ENCODE results near the gene PRKCH.

DNA sequence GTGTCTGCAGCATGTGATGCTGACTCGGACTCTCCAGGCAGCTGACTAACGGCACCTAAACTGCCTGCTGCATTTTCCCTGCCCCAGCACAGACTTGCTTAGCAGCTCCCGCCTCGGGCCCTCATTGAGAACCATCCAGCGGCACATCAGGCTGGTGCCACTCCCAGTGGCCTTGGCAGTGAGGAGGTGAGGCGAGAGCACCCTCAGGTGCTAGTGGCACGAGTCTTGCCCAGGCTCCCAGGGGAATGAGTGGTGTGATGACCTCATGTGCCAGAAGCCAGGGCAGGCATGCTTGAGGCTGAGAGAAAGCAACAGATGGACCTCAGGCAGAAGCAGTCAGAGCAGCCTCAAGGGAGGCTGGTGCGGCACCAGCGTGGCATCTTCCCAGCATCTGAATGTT lies 60.2 kb downstream of the PRKCH start:
- TF ChIP-seq, protein P1, sequence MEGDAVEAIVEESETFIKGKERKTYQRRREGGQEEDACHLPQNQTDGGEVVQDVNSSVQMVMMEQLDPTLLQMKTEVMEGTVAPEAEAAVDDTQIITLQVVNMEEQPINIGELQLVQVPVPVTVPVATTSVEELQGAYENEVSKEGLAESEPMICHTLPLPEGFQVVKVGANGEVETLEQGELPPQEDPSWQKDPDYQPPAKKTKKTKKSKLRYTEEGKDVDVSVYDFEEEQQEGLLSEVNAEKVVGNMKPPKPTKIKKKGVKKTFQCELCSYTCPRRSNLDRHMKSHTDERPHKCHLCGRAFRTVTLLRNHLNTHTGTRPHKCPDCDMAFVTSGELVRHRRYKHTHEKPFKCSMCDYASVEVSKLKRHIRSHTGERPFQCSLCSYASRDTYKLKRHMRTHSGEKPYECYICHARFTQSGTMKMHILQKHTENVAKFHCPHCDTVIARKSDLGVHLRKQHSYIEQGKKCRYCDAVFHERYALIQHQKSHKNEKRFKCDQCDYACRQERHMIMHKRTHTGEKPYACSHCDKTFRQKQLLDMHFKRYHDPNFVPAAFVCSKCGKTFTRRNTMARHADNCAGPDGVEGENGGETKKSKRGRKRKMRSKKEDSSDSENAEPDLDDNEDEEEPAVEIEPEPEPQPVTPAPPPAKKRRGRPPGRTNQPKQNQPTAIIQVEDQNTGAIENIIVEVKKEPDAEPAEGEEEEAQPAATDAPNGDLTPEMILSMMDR (IDR thresholded peaks at IDR 0.05; ENCODE audit: low read depth, low read length) = no peak
- no peak for TF ChIP-seq EZH2phosphoT487 (IDR thresholded peaks at IDR 0.05; ENCODE audit: low read depth)
